MV-4-11 (cell line): ENCODE measurements around the gene ZCWPW1.
A peak's percentile ranks its signal among the peaks of the same experiment; 100 is the strongest.
"Not testable (repeated sequence)": the region's sequence is repeated elsewhere in the genome, so short reads cannot be mapped to it uniquely, and the experiment has no call there.

ENCODE experiments used
- DNase-seq: peaks from one replicate; lab custom pipeline; 2025; lab: John Stamatoyannopoulos, UW

Gene ZCWPW1

DNA sequence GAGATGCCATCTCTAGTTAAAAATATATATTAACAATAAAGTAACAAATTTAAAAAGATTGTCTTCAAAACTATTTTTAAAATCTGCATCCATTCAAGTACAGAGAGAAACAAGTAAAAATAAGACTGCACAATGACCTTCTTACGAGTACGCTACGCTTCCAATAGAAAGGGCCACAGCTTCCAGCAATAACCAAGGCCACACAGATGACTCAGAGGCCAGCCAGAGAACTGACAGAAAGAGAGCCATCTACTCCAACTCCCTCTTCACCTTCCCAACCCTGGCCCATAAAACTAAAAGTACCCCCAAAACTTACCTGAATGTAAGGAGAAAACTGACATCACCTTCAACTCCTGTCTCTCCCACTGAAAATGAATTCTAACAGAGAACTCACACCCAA lies 28.5 kb downstream of the ZCWPW1 start:
- no peak for DNase-seq

- DNase-seq: no peak
These were observed 30.3 kb downstream of the ZCWPW1 start for GRCh38 chr7:100398239-100398638.

DNA sequence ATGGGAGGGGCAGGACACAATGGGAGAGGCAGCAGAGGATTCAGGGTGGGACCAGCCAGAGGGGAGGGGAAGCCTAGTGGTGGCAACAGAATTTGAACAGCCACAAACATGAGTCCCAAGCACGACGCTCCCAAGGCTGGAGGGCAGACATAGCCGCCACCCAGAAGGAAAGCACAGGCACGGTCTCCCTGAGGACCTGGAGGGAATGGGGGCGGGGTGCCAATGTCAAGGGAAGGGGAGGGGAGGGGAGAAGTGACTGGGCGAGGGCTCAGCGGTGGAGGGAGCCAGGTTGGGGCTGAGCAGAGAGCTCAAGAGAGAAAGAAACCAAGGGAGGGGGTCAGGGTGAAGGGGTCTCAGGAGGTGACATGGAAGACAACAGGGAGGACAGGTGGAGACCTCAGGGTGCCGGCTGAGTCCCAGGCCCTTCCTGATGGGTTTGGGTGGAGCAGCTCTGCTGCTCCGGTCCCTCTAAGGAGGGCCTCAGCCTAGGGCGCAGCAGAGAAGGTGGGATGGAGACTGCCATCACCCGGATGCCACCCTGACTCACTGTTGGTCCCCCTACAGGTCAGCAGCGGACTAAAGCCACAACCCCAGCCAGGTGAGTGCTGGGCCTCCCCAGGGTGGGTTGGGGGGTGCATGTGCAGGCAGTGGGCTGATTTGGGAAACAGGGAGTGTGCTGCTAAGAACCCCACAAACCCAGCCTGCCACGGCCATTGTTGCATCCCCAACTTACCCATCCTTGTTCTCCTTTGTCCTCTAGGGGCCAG lies 31.0 kb downstream of the ZCWPW1 start:
- peak; percentile 15 for DNase-seq

DNA sequence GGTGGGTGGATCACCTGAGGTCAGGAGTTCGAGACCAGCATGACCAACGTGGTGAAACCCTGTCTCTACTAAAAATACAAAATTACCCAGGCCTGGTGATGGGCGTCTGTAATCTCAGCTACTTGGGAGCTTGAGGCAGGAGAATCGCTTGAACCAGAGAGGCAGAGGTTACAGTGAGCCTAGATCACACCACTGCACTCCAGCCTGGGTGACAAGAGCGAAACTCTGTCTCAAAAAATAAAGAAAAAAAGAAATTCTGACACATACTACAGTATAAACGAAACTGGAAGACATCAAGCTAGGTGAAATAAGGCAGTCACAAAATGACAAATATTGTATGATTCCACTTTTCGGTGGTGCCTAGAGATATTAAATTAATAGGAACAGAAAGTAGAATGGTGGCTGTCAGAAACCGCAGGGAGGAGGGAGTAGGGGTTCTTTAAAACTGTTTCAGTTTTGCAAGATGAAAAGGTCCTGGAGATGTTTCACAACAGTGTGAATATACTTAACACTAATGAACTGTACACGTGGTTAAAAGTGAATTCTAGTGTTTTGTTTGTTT lies 32.0 kb downstream of the ZCWPW1 start:
- DNase-seq: peak; percentile 98

- no peak for DNase-seq
These were observed 34.4 kb downstream of the ZCWPW1 start for GRCh38 chr7:100394077-100394476.

DNA sequence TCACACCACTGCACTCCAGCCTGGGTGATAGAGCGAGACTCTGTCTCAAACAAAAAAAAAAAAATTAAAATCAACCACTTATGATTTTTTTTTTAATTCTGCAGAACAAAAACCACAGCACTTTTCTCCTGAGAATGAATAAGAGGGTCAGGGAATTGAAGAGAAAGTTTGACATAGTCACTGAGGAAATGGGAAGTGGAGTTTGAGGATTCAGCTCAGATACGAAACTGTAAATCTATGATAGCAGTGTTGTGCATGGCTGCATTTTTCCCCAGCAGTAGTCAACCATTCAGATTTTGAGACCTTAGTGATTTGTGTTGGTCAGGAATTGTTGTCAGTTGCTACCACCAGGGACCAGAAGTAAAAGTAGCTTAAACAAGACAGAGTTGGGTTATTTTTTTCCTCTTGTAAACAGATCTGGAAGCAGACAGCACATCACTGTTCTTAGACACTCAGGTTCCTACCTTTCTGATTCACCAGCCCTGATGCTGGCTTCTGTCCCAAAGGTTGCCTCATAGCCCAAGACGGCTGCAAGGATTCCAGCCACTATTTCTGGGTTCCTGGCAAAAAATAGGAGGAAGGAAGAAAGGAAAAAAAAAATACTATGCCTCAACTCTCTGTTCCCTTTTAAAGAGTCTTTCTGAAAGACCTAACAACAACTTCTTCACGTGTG lies 35.1 kb downstream of the ZCWPW1 start:
- DNase-seq: peak; percentile 28

DNA sequence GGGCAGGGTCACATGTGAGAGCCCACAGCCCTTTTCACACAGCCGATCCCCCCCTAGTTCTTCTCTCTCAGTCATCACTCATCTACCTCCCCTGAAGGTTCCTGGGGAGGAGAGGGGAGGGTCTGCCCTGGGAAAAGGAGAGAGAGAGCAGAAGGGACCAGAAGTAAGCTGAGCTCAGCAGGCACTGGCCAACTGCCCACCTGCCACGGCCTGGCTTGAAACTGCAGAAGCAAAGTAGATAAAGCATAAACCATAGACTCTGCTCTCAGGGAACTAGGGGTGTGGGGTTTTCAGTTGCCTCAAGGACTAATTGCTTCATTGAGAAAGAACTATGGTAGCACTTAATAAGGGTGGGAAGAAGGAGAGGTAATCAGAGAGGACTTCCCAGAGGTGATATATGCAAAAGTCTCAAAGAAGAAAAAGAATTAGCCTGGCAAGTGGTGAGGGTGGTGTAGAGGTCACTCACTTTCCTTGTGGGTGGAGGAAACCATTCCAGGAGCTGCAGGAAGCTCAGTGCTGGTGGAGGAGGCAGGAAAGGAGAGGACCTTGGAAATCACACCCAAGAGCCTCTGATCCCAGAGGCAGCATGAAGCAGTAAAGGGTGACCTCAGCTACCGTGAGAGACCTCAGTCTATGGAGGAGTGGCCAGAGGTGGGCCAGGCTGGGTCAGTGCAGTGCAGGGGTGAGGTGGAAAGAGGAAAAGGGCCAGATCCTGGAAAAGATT lies 38.1 kb downstream of the ZCWPW1 start:
- DNase-seq: no peak

DNA sequence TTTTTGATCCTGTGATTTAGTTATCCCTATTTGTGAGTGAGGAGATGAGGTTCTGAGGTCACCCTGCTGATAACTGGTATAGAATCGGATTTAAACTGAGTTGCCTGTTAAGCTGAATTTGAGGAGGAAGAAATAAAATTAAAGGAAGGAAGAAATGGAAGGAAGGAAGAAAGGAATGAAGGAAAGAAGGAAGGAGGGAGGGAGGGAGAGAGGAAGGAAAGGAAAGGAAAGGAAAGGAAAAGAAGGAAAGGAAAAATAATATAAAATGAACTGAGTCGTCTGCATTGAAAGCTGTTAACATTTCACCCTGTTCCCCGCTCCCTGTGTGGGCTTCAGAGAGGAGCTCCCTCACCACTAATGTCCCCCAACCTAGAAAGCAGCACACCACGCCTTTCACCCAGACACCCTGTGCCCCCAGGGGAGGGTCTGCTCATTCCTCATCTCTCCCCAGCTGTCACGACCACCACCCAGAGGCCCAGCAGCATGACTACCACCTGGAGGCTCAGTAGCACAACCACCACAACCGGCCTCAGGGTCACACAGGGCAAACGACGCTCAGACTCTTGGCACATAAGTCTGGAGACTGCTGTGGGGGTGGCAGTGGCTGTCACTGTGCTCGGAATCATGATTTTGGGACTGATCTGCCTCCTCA lies 38.9 kb downstream of the ZCWPW1 start:
- DNase-seq: no peak

- DNase-seq: no peak
These were observed 40.8 kb downstream of the ZCWPW1 start for GRCh38 chr7:100387695-100388094.

DNA sequence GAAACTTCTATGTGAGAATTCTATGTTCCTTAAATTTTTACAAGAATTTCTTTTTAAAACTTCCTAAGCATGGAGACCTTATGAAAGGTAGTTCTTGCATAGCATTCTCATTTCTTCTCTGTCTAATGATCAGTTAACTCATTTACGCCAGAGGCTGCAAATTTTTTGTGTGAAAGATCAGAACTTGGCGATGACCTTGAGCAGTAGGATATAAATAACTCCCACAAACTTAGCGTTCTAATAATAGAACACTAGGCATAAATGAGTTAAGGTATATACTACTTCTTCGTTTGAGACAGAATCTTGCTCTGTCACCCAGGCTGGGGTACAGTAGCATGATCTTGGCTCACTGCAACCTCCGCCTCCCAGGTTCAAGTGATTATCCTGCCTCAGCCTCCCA lies 41.6 kb downstream of the ZCWPW1 start:
- DNase-seq: no peak

DNA sequence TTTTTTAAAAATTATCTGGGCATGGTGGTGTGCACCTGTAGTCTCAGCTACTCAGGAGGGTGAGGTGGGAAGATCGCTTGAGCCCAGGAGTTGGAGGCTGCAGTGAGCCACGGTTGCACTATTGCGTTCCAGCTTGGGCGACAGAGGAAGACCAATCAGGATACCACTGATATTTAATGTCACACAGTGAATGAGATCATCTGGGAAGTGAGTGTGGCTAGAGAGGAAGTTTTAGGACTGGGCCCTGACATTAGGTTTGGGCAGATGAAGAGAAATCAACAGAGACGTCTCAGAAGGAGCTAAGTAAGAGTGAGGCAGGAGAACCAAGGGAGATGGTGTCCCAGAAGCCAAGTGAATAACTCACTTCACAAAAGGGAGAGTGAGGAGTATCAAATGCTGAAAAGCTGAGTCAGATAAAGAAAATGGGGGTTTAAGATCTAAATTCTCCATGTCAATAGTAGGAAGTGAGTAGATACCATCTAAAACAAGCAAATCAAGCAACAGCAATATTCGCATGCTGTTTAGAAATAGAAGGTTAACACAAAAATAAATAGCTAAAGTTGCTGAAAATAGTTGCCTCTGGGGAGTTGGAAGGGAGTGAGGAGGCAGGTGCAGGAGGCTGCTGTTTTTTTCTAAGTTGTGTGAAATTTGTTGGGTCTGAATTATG lies 43.7 kb downstream of the ZCWPW1 start:
- DNase-seq: peak; percentile 34

GRCh38 chr7:100382234-100382853 lies 46.2 kb downstream of the ZCWPW1 start:
- not testable (repeated sequence) for DNase-seq

GRCh38 chr7:100381531-100382233 lies 46.8 kb downstream of the ZCWPW1 start:
- not testable (repeated sequence) for DNase-seq

- peak; percentile 70 for DNase-seq
These were observed 48.3 kb downstream of the ZCWPW1 start for GRCh38 chr7:100380196-100380595.

DNA sequence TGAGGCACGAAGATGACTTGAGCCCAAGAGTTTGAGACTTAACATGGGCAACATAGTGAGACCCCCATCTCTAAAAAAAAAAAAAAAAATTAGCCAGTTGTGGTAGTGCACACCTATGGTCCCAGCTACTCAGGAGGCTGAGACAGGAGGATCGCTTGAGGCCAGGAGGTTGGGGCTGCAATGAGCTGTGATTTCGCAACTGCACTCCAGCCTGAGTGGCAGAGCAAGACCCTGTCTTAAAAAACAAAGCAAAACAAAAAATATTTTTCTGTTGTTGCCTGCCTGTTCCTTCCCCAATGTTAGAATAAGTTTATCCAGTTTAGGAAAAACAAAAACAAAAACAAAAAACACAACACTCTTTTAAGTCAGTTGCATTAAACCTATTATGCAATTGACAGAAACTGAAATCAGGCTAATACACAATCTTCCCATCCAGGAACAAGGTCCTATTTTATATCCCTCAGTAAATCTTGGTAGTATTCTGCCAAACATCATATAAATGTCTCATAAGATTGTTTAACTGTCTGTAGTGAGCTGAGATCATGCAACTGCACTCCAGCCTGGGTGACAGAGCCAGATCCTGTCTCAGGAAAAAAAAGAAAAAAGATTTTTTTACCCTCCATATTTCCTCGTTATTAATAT lies 50.3 kb downstream of the ZCWPW1 start:
- DNase-seq: no peak

DNA sequence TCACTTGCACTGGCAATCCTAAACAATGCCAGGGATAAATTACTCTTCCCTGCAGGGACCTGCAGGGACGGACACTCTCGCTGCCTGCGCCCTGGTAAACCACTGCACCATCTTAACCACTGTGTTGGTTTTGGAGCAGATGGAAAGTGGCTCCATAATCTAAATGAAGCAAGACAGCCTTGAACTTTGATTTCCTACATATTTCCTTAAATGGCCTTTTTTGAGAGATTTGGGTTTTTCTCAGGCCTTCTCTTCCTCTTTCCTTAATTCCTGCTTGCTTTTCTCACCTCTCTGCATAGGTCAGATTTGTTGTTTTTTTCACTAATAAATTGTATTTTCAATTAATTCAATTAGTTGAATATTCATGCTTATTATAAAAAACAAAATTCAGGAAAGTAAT lies 52.4 kb downstream of the ZCWPW1 start:
- no peak for DNase-seq

DNA sequence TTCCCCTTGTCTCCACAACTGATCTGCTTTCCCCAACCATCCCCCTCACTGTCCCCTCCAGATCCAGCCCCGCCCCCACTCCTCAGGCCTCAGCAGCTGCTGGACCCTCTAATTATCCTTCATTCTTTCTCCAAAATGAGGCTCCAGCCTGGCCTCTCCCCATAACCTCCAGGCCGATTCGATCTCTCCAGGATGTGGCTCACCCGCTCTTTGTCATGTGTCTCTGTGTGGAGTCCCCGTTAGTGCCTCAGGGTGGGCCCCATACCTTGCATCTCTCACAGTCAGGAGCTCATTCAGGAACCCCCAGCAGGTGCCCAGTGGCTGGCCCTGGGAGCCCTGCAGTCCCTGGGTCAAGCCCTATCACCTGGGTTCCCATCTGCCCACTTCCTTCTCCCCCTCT lies 53.9 kb downstream of the ZCWPW1 start:
- DNase-seq: no peak

GRCh38 chr7:100373870-100374598 lies 54.5 kb downstream of the ZCWPW1 start:
- DNase-seq: not testable (repeated sequence)

- DNase-seq: peak; percentile 50
These were observed 55.2 kb downstream of the ZCWPW1 start, which contains the start of gene PILRA for GRCh38 chr7:100373261-100373831. Gene PILRA, plus strand, starts transcription at chr7:100373487. Its CDS starts 170 bp downstream, at chr7:100373657.
